Adrenal gland (tissue), 5 donors: ENCODE data around the gene LAMC2.

Source experiments
- CTCF ChIP-seq, 6 experiments: fragments of 450-650 bp in 4 of 6; fragments of 200-600 bp in 2 of 6; sonication (generic) in 1 of 6; IDR thresholded peaks; 1 replicate in 5 of 6; 2 replicates in 1 of 6; pipeline versions ENCODE4 v1.5.1 to v1.8.0; 2016 to 2021; ENCODE audit warnings: antibody characterized with exemption in 6 of 6, mild to moderate bottlenecking in 2 of 6, moderate library complexity in 1 of 6
- POLR2A ChIP-seq, 2 donors: fragments of 450-650 bp; IDR thresholded peaks; one replicate each; pipeline ENCODE4 v1.6.1; 2017; ENCODE audit warnings: antibody characterized with exemption in 2 of 2, mild to moderate bottlenecking in 2 of 2, moderate library complexity in 1 of 2
- donor health status: DM: no; HTN: no; CAD: no.

GRCh38 chr1:183163316-183163715 is 22.7 kb upstream of the LAMC2 start:
- TF ChIP-seq CTCF (IDR thresholded peaks at IDR 0.05) (no peak), POLR2A (IDR thresholded peaks at IDR 0.05) (no peak)
